GM12873 (cell line): ENCODE measurements around the gene FAM83E.

Source experiments
- TF ChIP-seq, protein P1 (sequence below): IDR thresholded peaks from 2 replicates; pipeline ENCODE4 v1.5.1; 2012; ENCODE audit warnings: low read depth, mild to moderate bottlenecking, moderate library complexity, low read length, control low read depth; ENCODE audit not compliant: insufficient read depth; ENCODE audit errors: missing control alignments

Gene FAM83E

DNA sequence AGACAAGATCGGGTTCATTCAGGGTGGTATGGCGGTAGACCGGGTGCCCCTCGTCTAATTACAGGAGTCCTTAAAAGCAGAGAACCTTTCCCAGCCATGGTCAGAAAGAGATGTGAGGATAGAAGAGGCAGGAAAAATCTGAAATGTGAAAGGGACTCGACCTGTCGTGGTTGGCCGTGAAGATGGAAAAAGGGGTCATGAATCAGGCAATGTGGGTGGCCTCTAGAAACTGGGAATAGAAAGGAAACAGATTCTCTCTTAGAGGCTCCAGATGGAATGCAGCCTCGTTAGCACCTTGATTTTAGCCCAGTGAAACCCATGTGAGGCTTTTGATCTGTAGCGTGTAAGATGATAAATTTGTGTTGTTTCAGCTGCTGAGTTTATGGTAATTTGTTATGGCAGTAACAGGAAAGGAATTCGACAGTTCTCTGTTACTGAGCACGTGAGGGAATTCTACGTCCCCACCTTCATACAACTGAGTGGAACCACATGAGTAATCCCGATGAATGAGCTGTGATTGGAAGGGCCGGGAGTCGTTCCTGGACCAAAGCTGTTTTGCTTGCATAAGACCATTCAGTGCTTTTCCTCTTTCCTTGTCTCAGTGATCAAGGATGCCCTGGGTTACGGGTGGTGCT lies 42.1 kb upstream of the FAM83E start:
- TF ChIP-seq, protein P1, sequence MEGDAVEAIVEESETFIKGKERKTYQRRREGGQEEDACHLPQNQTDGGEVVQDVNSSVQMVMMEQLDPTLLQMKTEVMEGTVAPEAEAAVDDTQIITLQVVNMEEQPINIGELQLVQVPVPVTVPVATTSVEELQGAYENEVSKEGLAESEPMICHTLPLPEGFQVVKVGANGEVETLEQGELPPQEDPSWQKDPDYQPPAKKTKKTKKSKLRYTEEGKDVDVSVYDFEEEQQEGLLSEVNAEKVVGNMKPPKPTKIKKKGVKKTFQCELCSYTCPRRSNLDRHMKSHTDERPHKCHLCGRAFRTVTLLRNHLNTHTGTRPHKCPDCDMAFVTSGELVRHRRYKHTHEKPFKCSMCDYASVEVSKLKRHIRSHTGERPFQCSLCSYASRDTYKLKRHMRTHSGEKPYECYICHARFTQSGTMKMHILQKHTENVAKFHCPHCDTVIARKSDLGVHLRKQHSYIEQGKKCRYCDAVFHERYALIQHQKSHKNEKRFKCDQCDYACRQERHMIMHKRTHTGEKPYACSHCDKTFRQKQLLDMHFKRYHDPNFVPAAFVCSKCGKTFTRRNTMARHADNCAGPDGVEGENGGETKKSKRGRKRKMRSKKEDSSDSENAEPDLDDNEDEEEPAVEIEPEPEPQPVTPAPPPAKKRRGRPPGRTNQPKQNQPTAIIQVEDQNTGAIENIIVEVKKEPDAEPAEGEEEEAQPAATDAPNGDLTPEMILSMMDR, result no peak

- TF ChIP-seq, protein P1, result no peak
These were observed 39.6 kb upstream of the FAM83E start for GRCh38 chr19:48654299-48655059.

DNA sequence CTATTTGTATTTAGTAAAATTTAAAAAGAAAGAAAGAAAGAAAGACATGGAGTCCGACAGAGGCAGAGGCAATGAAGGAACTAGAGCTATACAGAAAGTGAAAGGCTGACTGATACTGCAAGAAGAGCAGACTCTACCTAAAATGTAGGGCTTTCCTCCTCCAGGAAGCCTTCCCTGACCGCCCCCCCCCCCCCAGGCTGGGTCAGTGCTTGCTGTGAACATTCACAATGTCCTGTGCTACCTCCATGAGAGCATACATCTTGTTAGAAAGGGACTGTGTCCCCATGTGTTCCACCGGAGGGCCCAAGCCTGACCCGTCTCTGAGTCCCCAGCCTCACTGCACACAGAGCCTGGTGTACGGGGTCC lies 36.8 kb upstream of the FAM83E start:
- TF ChIP-seq, protein P1, result no peak

GRCh38 chr19:48650974-48651682 lies 36.3 kb upstream of the FAM83E start:
- TF ChIP-seq, protein P1, result no peak

- TF ChIP-seq, protein P1, result no peak
These were observed 33.3 kb upstream of the FAM83E start for GRCh38 chr19:48648134-48648533.

- TF ChIP-seq, protein P1, result no peak
These were observed 31.9 kb upstream of the FAM83E start for GRCh38 chr19:48646722-48647216.
